Amniotic stem cell (primary cell): ENCODE data around the gene RAB31.

ENCODE experiments used
- DNase-seq: peaks from one replicate; lab custom pipeline; 2025; lab: John Stamatoyannopoulos, UW

RAB31 gene

DNA sequence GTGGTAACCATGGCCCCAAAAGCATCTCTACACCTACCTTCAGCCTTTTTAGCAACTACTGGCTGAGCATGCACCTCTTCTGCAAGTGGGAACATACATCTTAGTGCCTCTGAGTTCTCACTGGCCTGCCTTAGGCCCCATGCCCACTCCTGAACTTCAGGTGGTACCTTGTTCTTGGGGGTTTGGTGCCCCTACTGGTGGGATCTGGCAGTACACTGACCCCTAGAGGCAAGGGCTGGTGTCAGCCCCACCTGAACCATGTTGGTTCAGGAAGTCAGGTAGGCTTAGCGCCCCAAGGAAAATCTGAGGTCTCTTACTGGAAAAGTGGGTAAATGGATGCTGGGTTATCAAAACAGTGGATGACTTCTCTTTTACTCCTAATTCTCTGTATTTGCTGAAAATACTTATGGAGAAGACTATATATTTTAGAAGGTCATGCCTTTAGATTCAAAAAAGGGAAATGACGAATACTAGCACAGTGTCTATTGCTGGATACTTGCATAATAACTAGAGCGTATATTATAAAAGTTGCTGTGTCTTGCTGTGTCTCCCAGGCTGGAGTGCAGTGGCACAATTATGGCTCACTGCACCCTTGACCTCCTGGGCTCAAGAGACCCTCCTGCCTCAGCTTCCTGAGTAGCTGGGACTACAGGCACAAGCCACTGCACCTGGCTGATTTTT lies 84.6 kb downstream of the RAB31 start:
- no peak for DNase-seq

DNA sequence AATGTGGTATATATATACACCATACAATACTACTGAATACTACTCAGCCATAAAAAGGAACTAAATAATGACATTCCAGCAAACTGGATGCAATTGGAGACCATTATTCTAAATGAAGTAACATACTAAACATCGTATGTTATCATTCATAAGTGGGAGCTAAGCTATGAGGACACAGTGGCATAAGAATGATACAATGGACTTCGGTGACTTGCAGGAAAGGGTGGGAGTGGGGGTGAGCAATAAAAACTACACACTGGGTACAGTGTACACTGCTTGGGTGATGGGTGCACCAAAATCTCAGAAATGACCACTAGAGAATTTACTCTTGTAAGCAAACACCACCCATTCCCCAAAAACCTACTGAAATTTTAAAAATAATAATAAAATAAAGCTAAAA lies 87.9 kb downstream of the RAB31 start:
- DNase-seq, result no peak

DNA sequence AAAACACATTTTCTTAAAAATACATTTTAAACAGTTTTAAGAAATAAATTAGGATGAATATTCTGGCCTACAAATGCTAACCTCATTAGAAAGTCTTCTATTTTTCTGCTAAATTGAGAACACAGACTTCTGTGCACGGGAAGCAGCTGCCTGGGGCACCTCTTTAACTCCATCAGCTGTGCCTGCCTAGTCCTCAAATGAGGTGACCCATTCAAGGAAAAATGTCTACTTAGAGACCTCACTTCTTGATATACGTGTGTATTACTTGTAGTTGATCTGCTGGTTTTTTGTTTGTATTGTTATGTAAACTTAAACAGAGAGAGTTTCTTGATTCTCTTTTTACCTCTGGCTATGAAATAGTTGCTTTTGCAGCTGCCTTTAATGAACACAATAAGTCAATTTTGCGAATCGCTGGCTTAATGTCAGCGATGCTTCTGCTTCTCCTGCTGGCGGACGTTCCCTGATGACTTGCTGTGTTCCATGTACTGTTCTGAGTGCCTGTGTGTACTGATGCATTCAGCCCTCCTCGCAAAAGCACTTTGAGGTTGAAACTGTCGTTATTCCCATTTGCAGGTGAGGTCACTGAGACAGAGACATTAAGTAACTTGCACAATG lies 88.9 kb downstream of the RAB31 start:
- DNase-seq, result no peak

DNA sequence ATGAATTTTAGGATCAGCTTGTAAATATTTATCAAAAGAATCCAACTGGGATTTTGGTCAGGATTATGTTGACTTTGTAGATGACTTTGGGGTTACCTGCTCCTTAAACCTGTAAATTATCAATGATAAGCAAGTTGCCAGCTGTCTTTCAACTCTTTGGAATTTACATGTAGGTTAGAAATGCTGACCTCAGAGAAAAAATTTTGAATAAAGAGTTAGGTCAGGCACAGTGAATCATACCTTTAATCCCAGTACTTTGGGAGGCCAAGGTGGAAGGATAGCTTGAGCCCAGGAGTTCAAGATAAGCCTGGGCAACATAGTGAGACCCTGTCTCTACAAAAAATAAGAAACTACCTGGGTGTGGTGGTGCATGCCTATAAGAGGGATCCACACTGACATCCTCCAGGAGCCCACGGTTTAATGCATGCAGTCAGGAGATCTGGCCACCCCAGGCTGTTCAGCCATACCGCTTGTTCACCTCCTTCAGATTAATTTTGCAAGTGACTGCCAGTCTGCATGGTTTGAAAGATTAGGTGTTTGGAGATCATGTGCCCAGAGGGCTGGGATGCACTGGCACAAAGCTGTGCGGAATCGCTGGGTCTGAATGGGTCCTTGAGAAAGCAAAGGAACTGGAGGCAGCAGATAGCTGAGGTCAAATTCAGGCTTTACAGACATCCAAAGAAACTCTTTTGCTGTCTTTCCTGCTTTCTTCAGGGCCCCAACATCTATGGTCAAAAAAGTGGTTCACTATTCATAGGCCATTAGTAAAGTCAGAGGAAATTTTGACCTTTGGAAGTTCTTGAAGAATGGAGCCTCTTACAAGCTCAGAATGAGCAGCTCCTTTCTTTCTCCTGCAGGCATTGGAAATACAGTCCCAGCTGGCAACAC lies 94.3 kb downstream of the RAB31 start:
- no peak for DNase-seq

DNA sequence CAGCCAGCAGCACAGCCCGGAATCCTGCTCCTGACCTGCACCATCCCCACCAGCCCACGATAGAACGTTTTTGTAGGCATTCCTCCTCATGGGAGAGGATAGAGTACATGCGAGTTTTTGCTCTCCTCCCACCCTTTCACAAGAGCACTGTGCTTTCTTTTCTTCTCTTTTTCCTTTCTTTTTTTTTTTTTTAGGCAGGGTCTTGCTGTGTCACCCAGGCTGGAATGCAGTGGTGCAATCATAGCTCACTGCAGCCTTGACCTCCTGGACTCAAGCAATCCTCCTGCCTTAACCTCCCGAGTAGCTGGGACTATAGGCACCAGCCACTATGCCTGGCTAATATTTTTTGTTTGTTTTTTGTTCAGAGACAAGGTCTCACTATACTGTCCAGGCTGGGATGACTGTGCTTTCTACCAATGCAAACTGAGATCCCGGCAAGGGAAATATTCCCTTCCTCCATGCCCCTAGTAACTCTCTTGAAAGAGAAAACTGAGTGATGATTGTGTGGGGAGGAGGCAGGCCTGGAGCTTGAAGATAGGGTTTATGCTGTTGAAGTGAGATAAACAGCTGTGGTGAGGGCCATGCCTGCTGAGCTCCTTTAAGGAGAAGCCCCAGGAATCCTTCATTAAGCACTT lies 95.1 kb downstream of the RAB31 start:
- DNase-seq, result no peak

DNA sequence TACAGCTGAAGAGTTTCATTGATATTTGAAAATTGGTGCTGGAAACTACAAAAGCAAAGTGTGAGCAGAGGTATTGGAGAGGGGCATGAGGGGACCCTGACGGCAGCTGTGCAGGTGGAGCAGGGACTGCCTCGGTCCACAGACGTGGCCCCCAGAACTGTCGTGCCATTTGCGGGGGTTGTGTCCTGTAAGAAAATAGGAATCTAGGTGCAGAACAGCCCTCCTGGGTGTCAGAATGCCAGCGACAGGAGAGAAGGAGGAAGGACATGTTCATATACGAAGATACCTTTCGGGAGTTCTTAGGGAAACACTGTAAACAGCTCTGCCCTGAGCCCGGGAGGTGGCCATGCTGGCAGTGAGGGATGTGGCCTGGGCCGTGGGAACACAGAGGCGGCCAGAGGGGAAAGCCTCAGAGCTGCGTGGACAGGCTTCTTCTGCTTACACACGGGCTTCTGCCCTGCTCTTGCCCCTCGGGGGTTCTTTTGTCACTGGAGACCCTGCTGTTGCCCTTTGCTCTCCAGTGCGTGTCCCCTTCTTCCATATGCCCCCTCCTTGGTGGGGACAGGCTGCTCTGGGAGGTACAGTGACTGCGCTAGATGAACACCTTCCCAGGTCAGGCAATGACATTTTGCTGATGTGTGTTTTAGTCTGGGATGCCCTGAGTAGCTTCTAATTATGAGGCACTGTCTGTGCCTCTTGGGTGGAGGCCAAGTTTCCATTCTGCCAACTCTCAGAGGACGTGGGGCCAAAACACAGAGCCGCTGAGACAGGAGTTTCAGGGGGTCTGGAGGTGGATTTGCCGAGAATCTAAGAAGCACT lies 95.8 kb downstream of the RAB31 start:
- no peak for DNase-seq

DNA sequence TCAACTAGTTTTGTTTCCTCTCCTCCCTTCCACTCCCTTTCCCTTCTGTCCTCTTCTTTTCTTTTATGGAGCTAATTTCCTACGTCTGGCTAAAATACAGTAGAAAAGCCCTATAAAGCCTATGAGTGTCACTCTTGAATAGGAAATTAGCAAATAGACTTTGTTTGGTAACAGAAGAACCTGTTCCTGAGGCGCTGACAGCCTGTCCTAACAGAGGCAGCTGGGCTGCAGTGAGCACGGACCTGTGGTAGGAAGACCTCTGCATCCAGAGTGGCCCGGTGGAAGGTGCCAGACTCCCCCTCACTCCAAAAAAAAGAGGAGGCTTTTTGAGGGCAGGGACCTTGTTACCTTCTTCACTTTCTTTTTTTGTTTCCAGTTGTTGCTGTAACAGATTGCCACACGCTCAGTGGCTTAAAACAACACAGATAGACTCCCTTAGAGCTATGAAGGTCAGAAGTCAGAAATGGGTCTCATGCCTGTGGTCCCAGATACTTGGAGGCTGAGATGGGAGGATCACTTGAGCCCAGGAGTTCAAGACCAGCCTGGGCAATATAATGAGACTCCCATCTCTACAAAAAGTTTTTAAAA lies 96.5 kb downstream of the RAB31 start:
- DNase-seq, result no peak

DNA sequence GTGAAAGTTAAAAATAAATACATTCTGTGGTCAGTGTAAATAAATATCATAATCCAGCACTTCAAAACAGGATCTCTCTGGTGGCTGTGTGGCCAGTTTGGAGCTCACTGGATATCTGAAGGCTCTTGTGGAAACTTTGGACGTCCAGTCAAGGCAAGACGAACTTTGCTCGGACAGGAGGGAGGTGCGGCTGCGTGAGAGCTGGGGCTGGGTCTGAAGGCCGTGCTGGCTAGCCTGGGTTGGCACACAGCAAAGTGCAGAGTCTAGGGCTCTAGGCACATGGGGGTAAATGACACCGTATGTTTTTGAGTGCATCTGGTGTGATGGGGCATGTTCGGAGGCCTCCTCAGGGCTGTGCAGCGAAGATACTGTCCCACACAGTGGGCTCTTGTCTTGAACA lies 98.8 kb downstream of the RAB31 start:
- DNase-seq, result no peak

DNA sequence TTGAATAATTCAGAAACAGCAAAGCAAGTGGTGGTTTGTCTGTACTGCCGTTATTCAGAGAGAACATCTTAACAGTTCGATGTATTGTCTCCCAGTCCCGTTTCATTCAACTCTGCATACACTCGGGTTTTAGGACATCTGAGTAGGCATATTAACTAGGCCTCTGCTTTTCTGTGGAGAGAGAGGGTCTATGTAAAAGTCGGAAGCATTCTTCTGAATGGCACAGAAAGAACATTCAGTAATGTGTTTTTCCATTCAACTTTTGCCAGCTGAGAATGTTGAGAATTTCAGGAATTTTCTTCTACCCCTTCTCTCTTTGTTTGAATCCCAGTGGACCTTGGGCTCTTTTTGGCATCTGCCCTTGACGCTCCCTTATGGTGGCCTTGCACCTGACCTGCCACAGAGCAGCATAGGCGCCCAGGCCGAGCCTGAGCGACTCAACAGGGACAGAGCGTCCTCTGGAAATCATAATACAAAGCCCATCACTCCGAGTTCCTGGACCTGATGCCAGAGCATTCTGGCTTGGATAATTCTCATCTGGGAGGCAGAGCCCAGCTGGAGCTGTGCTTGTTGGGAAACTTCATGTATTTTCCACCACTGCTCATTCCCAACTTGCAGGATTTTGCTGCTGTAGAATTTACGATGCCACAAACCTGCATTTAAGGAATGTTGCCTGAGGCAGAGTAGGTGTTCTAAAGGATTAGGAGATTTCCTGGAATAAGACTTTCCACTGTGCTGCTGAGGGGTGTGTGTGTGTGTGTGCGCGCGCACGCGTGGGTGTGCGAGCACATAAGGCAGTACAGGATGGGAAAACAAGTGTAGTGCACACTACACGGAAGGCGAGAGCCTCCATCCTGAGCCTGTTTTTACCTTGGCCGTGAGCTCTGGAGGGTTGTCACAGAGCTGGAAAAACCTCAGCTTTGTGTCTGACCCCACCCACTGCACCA lies 100.5 kb downstream of the RAB31 start:
- no peak for DNase-seq

DNA sequence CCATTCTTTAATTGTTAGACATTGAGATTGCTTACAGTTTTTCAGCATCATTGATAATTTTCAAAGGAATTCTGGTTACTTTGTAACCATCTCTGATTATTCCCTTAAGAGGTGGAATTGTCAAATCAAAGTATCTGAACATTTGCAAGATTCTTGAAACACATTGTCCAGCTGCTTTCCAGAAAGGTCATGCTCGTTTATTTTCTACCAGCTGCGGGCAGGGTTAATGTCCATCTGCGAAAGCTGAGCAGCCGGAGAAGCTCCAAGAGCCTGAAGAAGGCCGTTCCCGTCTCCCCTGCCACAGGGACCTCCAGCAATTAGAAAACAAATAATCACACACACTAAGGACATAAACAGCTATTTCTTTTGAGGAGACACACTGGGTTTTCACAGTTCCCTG lies 101.6 kb downstream of the RAB31 start:
- no peak for DNase-seq

DNA sequence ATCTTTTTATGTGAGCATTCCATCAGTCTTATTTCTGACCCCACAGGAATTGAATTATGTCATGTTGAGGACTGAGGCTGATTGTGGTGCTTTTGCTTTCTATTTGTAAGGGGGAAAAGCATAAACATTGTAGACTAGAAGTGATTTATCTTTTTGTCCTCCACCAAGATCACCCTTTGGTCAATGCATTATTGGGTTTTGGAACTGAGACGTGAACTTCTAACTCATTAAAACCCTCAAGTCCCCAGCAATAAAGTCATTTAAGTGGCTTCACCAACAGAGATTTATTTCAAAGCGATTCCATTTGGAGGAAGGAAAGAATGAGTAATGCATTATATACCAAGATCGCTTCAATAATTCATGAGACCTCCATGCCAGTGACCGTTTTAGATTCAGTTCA lies 102.2 kb downstream of the RAB31 start:
- DNase-seq, result no peak

DNA sequence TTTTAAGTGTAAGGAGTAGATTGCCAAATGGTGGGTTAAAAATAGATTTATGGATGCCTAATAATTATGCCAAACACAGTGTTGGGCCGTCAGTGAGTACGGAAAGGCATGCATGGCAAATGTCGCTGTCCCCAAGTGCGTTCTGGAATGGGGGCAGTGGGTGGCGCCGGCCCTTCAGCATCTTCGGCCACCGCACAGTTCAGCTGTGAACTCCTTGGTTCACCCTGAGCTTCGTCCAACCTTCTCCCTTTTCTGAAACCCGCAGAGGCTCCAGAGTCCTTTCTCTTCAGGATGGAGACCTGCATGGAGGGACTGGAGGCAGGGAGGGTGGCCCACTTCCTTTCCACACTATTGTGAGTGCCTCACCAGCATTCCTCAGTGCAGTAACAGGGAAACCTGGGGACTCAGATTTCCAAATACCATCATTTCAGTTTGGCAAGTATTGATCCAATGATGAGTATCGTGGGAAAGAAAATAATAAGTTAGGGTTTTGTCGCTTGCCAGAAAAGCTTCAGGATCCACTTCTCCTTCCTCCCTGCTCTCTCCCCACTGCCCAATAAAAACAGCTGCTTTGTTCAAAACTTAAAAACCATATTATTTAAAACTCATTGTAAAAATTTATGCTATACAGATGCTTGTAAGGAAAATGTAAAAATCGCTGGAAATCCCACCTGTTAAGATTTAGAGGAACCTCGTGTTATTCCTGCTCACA lies 103.0 kb downstream of the RAB31 start:
- DNase-seq, result no peak

DNA sequence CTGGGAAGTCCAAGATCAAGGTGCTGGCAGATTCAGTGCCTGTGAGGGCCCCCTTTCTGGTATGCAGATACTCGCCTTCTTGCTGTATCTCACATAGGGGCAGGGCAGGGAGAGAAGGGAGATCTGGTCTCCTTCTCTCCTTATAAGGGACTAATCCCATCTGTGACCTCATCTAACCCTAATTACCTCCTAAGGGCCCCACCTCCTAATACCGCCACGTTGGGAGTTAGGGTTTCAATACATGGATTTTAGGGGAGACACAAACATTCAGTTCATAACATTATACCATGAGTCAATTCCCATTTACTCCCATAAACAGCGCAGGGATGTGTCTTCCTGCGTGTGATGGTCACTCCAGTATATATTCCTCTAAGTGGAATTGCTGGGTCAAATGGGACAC lies 103.9 kb downstream of the RAB31 start:
- no peak for DNase-seq

DNA sequence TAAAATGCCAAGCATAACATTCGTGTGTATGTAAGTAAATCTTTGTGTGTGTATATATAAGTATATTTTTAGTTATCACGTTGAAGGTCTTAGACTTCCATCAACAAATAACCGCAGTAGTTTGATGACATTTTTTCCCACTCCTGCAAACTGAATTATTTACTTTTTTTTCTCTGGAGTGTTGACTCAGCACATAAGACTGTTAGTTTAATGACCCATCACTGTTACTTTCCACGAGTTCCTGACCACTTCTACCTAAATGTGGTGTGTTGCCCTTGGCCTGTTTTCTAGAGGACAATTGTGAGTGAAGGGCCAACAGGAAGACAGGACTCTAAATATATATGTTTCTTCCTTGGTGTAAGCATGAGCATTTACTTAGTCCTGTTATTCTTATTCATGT lies 106.3 kb downstream of the RAB31 start:
- DNase-seq, result peak; percentile 72

DNA sequence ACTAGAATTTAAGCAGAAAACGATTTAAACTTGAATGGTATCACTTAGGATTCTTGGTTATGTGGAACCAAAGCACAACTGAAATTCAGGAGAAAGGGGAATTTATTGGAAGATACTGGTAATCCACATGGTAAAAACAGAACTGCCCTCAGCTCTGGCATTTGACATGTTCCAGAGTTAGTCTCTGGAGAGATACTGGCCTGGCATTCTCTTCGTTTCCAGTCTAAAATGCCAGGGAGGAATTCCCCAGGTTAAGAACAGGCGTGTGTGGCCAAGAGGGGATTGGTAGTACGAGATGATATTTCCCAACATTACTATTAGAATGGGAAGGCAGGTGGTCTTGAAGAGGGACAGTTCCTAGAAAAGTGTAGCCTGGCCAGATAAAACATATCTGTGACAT lies 109.2 kb downstream of the RAB31 start:
- no peak for DNase-seq

DNA sequence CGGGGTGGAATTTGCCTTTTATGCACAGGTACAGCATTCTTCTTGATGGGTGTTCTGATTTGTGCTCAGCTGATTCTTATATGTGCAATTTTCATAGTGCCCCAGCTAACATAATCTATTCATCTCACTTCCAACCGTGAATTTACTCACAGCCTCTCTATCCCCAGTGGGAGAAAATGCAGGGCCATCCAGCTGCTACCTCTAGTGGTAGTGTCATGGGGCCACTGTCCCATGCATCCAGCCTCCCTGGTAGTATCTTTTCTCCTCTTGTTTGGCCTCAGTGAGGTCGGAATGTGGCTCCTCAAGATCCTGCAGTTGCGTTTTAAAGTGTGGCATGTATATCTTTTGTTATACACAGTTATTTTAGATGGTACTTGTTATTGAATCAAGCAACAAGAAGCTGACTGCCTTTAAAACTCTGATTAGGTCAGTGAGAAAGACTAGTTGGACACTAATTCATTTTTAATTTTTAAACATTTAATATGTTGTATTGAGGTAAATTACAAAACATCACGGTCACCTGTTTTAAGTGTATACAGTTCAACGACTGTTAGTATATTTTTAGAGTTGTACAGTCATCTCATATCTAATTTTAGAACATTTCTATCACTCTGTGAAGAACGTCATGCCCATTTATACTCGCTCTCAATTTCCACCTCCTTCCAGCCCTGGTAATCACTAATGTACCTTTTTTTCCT lies 109.8 kb downstream of the RAB31 start:
- DNase-seq, result no peak

DNA sequence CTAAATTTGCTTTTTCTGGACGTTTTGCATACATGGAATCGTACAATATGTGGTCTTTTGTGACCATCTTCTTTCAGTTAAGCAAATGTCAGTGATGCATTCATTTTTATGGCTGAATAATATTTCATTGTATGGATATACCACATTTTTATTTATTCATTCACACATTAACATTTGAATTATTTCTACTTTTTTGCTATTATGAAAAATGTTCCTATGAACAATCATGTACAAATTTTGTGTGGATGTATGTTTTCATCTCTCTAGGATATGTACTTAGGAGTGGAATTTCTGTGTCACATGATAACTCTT lies 110.3 kb downstream of the RAB31 start:
- no peak for DNase-seq

DNA sequence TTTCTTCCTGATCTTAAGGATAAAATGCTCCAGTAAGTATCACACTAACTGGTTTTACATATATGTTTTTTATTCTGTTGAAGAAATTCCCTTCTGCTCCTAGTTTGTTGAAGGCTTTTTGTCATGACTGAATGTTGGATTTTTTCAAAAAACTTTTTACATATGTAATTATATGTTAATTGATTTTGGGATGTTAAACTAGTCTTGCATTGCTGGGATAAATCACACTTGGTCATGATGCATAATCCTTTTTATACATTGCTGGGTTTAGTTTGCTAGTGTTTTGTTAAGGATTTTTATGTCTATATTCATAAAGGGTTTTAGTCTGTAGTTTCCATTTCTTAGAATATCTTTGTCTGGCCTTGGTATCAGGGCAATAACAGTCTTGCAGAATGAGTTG lies 112.0 kb downstream of the RAB31 start:
- DNase-seq, result no peak

DNA sequence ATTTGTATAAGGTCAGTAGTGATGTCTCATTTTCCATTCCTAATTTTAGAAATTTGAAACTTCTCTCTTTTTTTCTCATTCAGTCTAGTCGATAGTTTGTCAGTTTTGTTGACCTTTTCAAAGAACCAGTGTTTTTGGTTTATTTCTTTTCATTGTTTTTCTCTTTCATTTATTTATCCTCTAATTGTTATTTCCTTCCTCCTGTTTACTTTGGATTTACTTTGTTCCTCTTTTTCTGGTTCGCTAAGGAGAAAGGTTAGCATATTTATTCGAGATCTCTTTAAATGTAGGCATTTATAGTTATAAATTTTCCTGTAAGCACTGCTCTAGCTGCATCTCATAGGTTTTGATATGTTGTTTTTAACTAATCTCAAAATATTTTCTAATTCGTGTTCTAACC lies 112.6 kb downstream of the RAB31 start:
- no peak for DNase-seq
